HepG2 (cell line): ENCODE measurements around the gene KDM2B.

Experiments used
- ZBTB38 ChIP-seq: sonication (generic); formaldehyde crosslinking; IDR thresholded peaks from 2 replicates; pipeline ENCODE4 v1.5.1; 2020; ENCODE audit warnings: mild to moderate bottlenecking, missing genetic modification reagents
- ZC3H13 ChIP-seq: sonication (generic); formaldehyde crosslinking; IDR thresholded peaks from 2 replicates; pipeline ENCODE4 v1.8.1; 2023; ENCODE audit warnings: mild to moderate bottlenecking, missing genetic modification reagents, moderate library complexity

GRCh38 chr12:121432740-121433480 is 147.9 kb downstream of the KDM2B start:
- no peak for TF ChIP-seq ZC3H13
- TF ChIP-seq ZBTB38 (CRISPR knock-in tag): no peak
